Gastroesophageal sphincter (tissue), 3 donors: ENCODE measurements around the gene SMG6.

Experiments used
- POLR2A ChIP-seq, 2 donors: fragments of 450-650 bp; IDR thresholded peaks; one replicate each; pipeline ENCODE4 v1.6.1; 2017; ENCODE audit warnings: antibody characterized with exemption in 2 of 2, mild to moderate bottlenecking in 2 of 2, moderate library complexity in 1 of 2
- POLR2AphosphoS5 ChIP-seq: sonication (generic); formaldehyde crosslinking; IDR thresholded peaks from one replicate; pipeline ENCODE4 v1.6.1; 2017; ENCODE audit warnings: antibody characterized with exemption
- TF ChIP-seq, protein P1 (sequence below), 4 experiments: fragments of 200-600 bp in 2 of 4; fragments of 450-650 bp in 2 of 4; sonication (generic) in 1 of 4; IDR thresholded peaks; one replicate each; pipeline ENCODE4 v1.5.1; 2017 to 2019; ENCODE audit warnings: antibody characterized with exemption in 4 of 4, mild to moderate bottlenecking in 2 of 4, moderate library complexity in 2 of 4

DNA sequence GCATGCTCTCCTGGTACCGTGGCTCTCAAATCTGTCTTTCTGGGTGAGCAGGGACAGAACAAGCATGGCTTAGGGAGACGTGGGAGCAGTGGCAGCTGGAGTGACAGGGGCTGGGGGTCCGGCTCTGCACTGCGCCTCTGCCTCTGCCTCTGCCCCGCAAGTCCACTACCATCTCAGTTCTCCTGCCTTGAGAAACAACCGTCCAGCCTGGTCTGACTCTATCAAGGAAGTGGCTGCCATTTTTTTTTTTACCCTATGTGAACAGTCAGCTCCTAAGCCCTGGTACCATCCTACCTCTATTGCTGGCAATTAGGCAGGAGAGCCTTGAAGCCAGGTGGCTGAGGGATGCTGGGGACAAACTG, 232.6 kb downstream of the SMG6 start:
- TF ChIP-seq, protein P1, sequence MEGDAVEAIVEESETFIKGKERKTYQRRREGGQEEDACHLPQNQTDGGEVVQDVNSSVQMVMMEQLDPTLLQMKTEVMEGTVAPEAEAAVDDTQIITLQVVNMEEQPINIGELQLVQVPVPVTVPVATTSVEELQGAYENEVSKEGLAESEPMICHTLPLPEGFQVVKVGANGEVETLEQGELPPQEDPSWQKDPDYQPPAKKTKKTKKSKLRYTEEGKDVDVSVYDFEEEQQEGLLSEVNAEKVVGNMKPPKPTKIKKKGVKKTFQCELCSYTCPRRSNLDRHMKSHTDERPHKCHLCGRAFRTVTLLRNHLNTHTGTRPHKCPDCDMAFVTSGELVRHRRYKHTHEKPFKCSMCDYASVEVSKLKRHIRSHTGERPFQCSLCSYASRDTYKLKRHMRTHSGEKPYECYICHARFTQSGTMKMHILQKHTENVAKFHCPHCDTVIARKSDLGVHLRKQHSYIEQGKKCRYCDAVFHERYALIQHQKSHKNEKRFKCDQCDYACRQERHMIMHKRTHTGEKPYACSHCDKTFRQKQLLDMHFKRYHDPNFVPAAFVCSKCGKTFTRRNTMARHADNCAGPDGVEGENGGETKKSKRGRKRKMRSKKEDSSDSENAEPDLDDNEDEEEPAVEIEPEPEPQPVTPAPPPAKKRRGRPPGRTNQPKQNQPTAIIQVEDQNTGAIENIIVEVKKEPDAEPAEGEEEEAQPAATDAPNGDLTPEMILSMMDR (IDR thresholded peaks at IDR 0.05), result no peak
- no peak for TF ChIP-seq POLR2A (IDR thresholded peaks at IDR 0.05)
- no peak for TF ChIP-seq POLR2AphosphoS5
